IMR-90 (cell line): ENCODE data around the gene NAXE. TPM values are rescaled to one million over a fixed set of nuclear protein-coding genes. Genes with fewer than 3 reads are reported as not detected.

Experiments used
- ATAC-seq: fragments of 200-7000 bp; cut with Tn5 transposase; 2 replicates; pipeline ENCODE4 v1.9.1; 2020; ENCODE audit warnings: low read depth, mild to moderate bottlenecking, moderate library complexity
- BruUV-seq: library from RNA; stranded (reverse); fragments of 400-500 nt; replicated peaks from 2 replicates; lab custom pipeline; 2021; lab: Mats Ljungman, UMichigan
- CTCF ChIA-PET: fragments of 300-600 bp; formaldehyde crosslinking; extraction: SDS; loops from one replicate; lab custom pipeline; 2021; ENCODE audit warnings: antibody characterized with exemption; lab: Yijun Ruan, JAX
- POLR2A ChIA-PET: fragments of 300-600 bp; sonication (Branson Sonifier 250); formaldehyde crosslinking; loops from one replicate; lab custom pipeline; 2022; ENCODE audit warnings: antibody characterized with exemption; ENCODE audit not compliant: unreplicated experiment; lab: Charles Lee
- DNase-seq: peaks from one replicate; pipeline ENCODE4 v3.0.0; 2013
- H2AFZ ChIP-seq: replicated peaks from 2 replicates; pipeline ENCODE3; 2013; ENCODE audit warnings: low read length, mild to moderate bottlenecking; ENCODE audit not compliant: poor library complexity
- H2AK5ac ChIP-seq: 2 replicates; pipeline ENCODE4 v1.6.1; 2013; ENCODE audit warnings: low read depth, low read length, inconsistent platforms
- H2AK9ac ChIP-seq: replicated peaks from 2 replicates; pipeline ENCODE3; 2013; ENCODE audit warnings: mild to moderate bottlenecking, low read depth, low read length, moderate library complexity; ENCODE audit not compliant: poor library complexity
- H2BK120ac ChIP-seq: 2 replicates; pipeline ENCODE4 v1.6.1; 2013; ENCODE audit warnings: low read depth, low read length, inconsistent platforms
- H2BK15ac ChIP-seq: 3 replicates; pipeline ENCODE4 v1.6.1; 2013; ENCODE audit warnings: low read depth, low read length, inconsistent platforms
- H2BK20ac ChIP-seq: 2 replicates; pipeline ENCODE4 v1.6.1; 2013; ENCODE audit warnings: low read depth, mild to moderate bottlenecking, inconsistent platforms, low read length, moderate library complexity
- H2BK5ac ChIP-seq: 2 replicates; pipeline ENCODE4 v1.6.1; 2013; ENCODE audit warnings: mild to moderate bottlenecking, low read depth, low read length, inconsistent platforms; ENCODE audit not compliant: poor library complexity, severe bottlenecking
- H3K14ac ChIP-seq: replicated peaks from 2 replicates; pipeline ENCODE4 v1.6.1; 2013; ENCODE audit warnings: low read depth, low read length, inconsistent platforms
- H3K18ac ChIP-seq: 2 replicates; pipeline ENCODE4 v1.6.1; 2013; ENCODE audit warnings: low read depth, low read length, control low read depth
- H3K23ac ChIP-seq: 2 replicates; pipeline ENCODE4 v1.6.1; 2013; ENCODE audit warnings: low read depth, low read length, inconsistent platforms
- H3K27ac ChIP-seq: 2 replicates; pipeline ENCODE4 v1.5.1; 2013; ENCODE audit warnings: mild to moderate bottlenecking, control low read depth, low read length; ENCODE audit not compliant: insufficient read depth
- H3K27me3 ChIP-seq: 2 replicates; pipeline ENCODE4 v1.6.1; 2013; ENCODE audit warnings: low read length; ENCODE audit not compliant: control insufficient read depth, insufficient read depth
- H3K36me3 ChIP-seq: 2 replicates; pipeline ENCODE4 v1.6.1; 2013; ENCODE audit warnings: low read length, mixed read lengths; ENCODE audit not compliant: control insufficient read depth, insufficient read depth
- H3K4ac ChIP-seq: 2 replicates; pipeline ENCODE4 v1.6.1; 2013; ENCODE audit warnings: low read depth, low read length, inconsistent platforms
- H3K4me1 ChIP-seq: 2 replicates; pipeline ENCODE4 v1.6.1; 2013; ENCODE audit warnings: low read length, mixed read lengths; ENCODE audit not compliant: control insufficient read depth, insufficient read depth
- H3K4me2 ChIP-seq: 2 replicates; pipeline ENCODE4 v1.6.1; 2013; ENCODE audit warnings: low read depth, mild to moderate bottlenecking, control low read depth, low read length, moderate library complexity
- H3K4me3 ChIP-seq: 2 replicates; pipeline ENCODE4 v1.5.1; 2013; ENCODE audit warnings: low read depth, mild to moderate bottlenecking, control low read depth, low read length, moderate library complexity; ENCODE audit not compliant: insufficient read depth
- H3K56ac ChIP-seq: 2 replicates; pipeline ENCODE4 v1.6.1; 2013; ENCODE audit warnings: low read length, inconsistent platforms; ENCODE audit not compliant: insufficient read depth; ENCODE audit errors: extremely low read depth
- H3K79me1 ChIP-seq, 2 experiments: 2 replicates each; pipeline ENCODE4 v1.6.1; 2013; ENCODE audit warnings: low read length in 2 of 2, inconsistent platforms in 1 of 2, low read depth in 1 of 2
- H3K9ac ChIP-seq: 2 replicates; pipeline ENCODE4 v1.6.1; 2013; ENCODE audit warnings: low read depth, low read length, control low read depth
- H3K9me1 ChIP-seq: 2 replicates; pipeline ENCODE4 v1.6.1; 2013; ENCODE audit warnings: low read length, inconsistent platforms; ENCODE audit not compliant: insufficient read depth
- H3K9me3 ChIP-seq: 2 replicates; pipeline ENCODE4 v1.6.1; 2013; ENCODE audit warnings: low read length; ENCODE audit not compliant: control insufficient read depth, insufficient read depth
- H4K20me1 ChIP-seq: 2 replicates; pipeline ENCODE4 v1.6.1; 2013; ENCODE audit warnings: low read length, inconsistent platforms; ENCODE audit not compliant: insufficient read depth
- H4K5ac ChIP-seq: 2 replicates; pipeline ENCODE4 v1.6.1; 2013; ENCODE audit warnings: mild to moderate bottlenecking, low read depth, low read length, control low read depth
- H4K8ac ChIP-seq, 2 experiments: 2 replicates each; pipeline ENCODE4 v1.6.1; 2013; ENCODE audit warnings: low read depth in 2 of 2, low read length in 2 of 2, control low read depth in 1 of 2, inconsistent platforms in 1 of 2
- H4K91ac ChIP-seq: 2 replicates; pipeline ENCODE4 v1.6.1; 2013; ENCODE audit warnings: low read depth, low read length, inconsistent platforms; ENCODE audit not compliant: insufficient read depth
- BHLHE40 ChIP-seq: fragments of 150-350 bp; IDR thresholded peaks from 2 replicates; pipeline ENCODE4 v1.6.1; 2016; ENCODE audit warnings: mild to moderate bottlenecking, low read depth, low read length
- CEBPB ChIP-seq: IDR thresholded peaks from 2 replicates; pipeline ENCODE4 v1.6.1; 2012; ENCODE audit warnings: low read depth, low read length, improper control_type of control experiment
- CHD1 ChIP-seq: IDR thresholded peaks from 2 replicates; pipeline ENCODE4 v1.6.1; 2012; ENCODE audit warnings: low read depth, low read length, improper control_type of control experiment
- FOS ChIP-seq: fragments of 150-350 bp; IDR thresholded peaks from 2 replicates; pipeline ENCODE4 v1.6.1; 2016; ENCODE audit warnings: low read depth, low read length
- MAFK ChIP-seq: IDR thresholded peaks from 2 replicates; pipeline ENCODE4 v1.6.1; 2012; ENCODE audit warnings: low read depth, low read length, improper control_type of control experiment
- MAZ ChIP-seq: IDR thresholded peaks from 2 replicates; pipeline ENCODE4 v1.6.1; 2012; ENCODE audit warnings: low read depth, mild to moderate bottlenecking, low read length, improper control_type of control experiment, moderate library complexity, borderline replicate concordance
- MXI1 ChIP-seq: IDR thresholded peaks from 2 replicates; pipeline ENCODE4 v1.6.1; 2012; ENCODE audit warnings: low read depth, mild to moderate bottlenecking, low read length, moderate library complexity, borderline replicate concordance
- NFE2L2 ChIP-seq: fragments of 150-350 bp; IDR thresholded peaks from 2 replicates; pipeline ENCODE4 v1.6.1; 2016; ENCODE audit warnings: low read depth, mild to moderate bottlenecking, low read length
- POLR2A ChIP-seq: IDR thresholded peaks from 2 replicates; pipeline ENCODE4 v1.6.1; 2012; ENCODE audit warnings: mild to moderate bottlenecking, low read depth, low read length
- RAD21 ChIP-seq: IDR thresholded peaks from 2 replicates; pipeline ENCODE4 v1.6.1; 2012; ENCODE audit warnings: low read length, improper control_type of control experiment
- RCOR1 ChIP-seq: IDR thresholded peaks from 2 replicates; pipeline ENCODE4 v1.6.1; 2012; ENCODE audit warnings: mild to moderate bottlenecking, low read length, improper control_type of control experiment; ENCODE audit not compliant: insufficient replicate concordance
- RFX5 ChIP-seq: IDR thresholded peaks from 2 replicates; pipeline ENCODE4 v1.8.0; 2012; ENCODE audit warnings: low read depth, mild to moderate bottlenecking, low read length, moderate library complexity
- SMC3 ChIP-seq: fragments of 150-350 bp; IDR thresholded peaks from 2 replicates; pipeline ENCODE4 v1.6.1; 2016; ENCODE audit warnings: low read depth, mild to moderate bottlenecking, antibody characterized with exemption, low read length, moderate library complexity
- WGBS, 2 experiments: methylation state at CpG; one replicate each; pipeline versions ENCODE4 v1.1.5 to v1.1.7; 2013; ENCODE audit warnings: missing lambda C conversion rate in 2 of 2; ENCODE audit not compliant: insufficient read length in 1 of 2; ENCODE audit errors: extremely low coverage in 2 of 2; 5-methylcytosine and 5-hydroxymethylcytosine counted together
- dilution Hi-C: fragments of 300-500 bp; cut with HindIII; formaldehyde crosslinking; loops from one replicate; pipeline ENCODE4 v1.14.3; 2018; ENCODE audit warnings: low sequenced_read_pairs; ENCODE audit not compliant: unreplicated experiment
- in situ Hi-C: fragments of 300-500 bp; cut with MboI; formaldehyde crosslinking; loops from 3 replicates; pipeline ENCODE4 v1.14.3; 2019; ENCODE audit warnings: low sequenced_read_pairs, inconsistent platforms, mixed read lengths
- intact Hi-C: fragments of 100-400 bp; cut with micrococcal nuclease; formaldehyde crosslinking; loops from 2 replicates; pipeline ENCODE4 v1.10.0; 2022
- polyA plus RNA-seq, 3 experiments: library from polyadenylated mRNA; depleted of rRNA; stranded (reverse); fragments of >200 nt; gene quantifications; 2 replicates each; pipeline ENCODE4 v1.2.3, GENCODE V29; 2012; ENCODE audit warnings: low replicate concordance in 1 of 3
- total RNA-seq: library from RNA; depleted of rRNA; stranded (reverse); fragments of >200 nt; gene quantifications from 2 replicates; pipeline ENCODE4 v1.2.3, GENCODE V29; 2012
- TF ChIP-seq, protein P1 (sequence below): conservative IDR thresholded peaks from 2 replicates; pipeline ENCODE4 v1.5.1; 2012; ENCODE audit warnings: mild to moderate bottlenecking, low read depth, low read length, improper control_type of control experiment
- TF ChIP-seq, protein P2 (sequence below): fragments of 150-350 bp; IDR thresholded peaks from 2 replicates; pipeline ENCODE4 v1.6.1; 2016; ENCODE audit warnings: low read depth, mild to moderate bottlenecking, low read length, moderate library complexity, borderline replicate concordance
- TF ChIP-seq, protein P3 (sequence below): fragments of 150-350 bp; IDR thresholded peaks from 2 replicates; pipeline ENCODE4 v1.6.1; 2017; ENCODE audit warnings: mild to moderate bottlenecking, antibody characterized with exemption, low read length, low read depth

Gene NAXE
- total and polyA plus RNA-seq, 2 of the 4 experiments (the other 2 are of a cell fraction) = 61.0 to 74.2 TPM

DNA sequence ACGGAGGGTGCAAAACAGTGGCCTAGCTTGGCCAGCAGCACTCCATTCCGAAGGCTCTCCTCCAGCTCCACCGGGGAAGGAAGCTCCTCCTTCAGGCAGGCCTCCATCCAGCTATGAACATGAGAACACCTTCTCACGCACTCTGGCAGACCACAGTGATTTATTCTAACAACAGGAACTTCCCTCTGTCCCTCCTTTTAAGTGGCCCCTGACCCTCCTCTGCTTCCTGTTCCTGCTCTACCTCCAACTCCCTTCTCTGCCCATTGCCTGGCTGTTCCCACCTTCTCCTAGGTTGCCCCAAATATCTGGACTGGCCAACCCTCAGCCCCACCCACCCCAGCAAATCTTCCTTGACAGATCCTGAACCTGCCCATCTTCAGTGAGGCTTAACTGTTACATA lies 25.1 kb upstream of the NAXE start:
- TF ChIP-seq FOS (no peak), MAZ (no peak), CEBPB (no peak), BHLHE40 (no peak), POLR2A (no peak), CHD1 (no peak), NFE2L2 (no peak), RAD21 (no peak), MXI1 (no peak), RFX5 (no peak), MAFK (no peak), SMC3 (no peak), RCOR1 (no peak)
- TF ChIP-seq, protein P1, sequence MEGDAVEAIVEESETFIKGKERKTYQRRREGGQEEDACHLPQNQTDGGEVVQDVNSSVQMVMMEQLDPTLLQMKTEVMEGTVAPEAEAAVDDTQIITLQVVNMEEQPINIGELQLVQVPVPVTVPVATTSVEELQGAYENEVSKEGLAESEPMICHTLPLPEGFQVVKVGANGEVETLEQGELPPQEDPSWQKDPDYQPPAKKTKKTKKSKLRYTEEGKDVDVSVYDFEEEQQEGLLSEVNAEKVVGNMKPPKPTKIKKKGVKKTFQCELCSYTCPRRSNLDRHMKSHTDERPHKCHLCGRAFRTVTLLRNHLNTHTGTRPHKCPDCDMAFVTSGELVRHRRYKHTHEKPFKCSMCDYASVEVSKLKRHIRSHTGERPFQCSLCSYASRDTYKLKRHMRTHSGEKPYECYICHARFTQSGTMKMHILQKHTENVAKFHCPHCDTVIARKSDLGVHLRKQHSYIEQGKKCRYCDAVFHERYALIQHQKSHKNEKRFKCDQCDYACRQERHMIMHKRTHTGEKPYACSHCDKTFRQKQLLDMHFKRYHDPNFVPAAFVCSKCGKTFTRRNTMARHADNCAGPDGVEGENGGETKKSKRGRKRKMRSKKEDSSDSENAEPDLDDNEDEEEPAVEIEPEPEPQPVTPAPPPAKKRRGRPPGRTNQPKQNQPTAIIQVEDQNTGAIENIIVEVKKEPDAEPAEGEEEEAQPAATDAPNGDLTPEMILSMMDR = no peak
- TF ChIP-seq, protein P2, sequence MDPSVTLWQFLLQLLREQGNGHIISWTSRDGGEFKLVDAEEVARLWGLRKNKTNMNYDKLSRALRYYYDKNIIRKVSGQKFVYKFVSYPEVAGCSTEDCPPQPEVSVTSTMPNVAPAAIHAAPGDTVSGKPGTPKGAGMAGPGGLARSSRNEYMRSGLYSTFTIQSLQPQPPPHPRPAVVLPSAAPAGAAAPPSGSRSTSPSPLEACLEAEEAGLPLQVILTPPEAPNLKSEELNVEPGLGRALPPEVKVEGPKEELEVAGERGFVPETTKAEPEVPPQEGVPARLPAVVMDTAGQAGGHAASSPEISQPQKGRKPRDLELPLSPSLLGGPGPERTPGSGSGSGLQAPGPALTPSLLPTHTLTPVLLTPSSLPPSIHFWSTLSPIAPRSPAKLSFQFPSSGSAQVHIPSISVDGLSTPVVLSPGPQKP = no peak
- TF ChIP-seq, protein P3, sequence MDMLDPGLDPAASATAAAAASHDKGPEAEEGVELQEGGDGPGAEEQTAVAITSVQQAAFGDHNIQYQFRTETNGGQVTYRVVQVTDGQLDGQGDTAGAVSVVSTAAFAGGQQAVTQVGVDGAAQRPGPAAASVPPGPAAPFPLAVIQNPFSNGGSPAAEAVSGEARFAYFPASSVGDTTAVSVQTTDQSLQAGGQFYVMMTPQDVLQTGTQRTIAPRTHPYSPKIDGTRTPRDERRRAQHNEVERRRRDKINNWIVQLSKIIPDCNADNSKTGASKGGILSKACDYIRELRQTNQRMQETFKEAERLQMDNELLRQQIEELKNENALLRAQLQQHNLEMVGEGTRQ = no peak
- Histone ChIP-seq H3K9me1 (peaks cover 19% of the 10 kb centered on the region), H3K27ac (no peak overlapping the region), H2AK5ac (no peak overlapping the region), H2BK20ac (no peak overlapping the region), H3K14ac (no peak overlapping the region), H3K9me3 (no peaks in the 10 kb centered on the region), H3K36me3 (peaks cover 22% of the 10 kb centered on the region), H3K4me2 (no peak overlapping the region), H3K4ac (no peak overlapping the region), H3K9ac (no peak overlapping the region), H3K27me3 (no peaks in the 10 kb centered on the region), H3K79me1 (peaks cover 11 to 27% of the 10 kb centered on the region in 2 experiments), H3K18ac (no peak overlapping the region), H4K20me1 (no peaks in the 10 kb centered on the region; the same call in 1 of the 2 replicates), H4K8ac (no peak overlapping the region), H2AFZ (no peak overlapping the region), H2BK15ac (no peak overlapping the region), H3K4me1 (peaks cover 2% of the 10 kb centered on the region; the same call in 1 of the 2 replicates), H3K56ac (no peak overlapping the region), H2BK5ac (no peak overlapping the region), H2BK120ac (no peak overlapping the region), H3K4me3 (no peak overlapping the region), H4K91ac (no peak overlapping the region), H3K23ac (no peak overlapping the region), H2AK9ac (no peak overlapping the region), H4K5ac (no peak overlapping the region)
- intact Hi-C loops = no loop called here
- DNase-seq = no peak
- ATAC-seq = no peak
- WGBS, 2 experiments = 83% methylated on average over 3 of the region's 4 CpGs; no CpG with 5 or more reads in 1 of the 2 experiments
- BruUV-seq = no TSS peak
- dilution Hi-C loops = no loop called here
- ChIA-PET CTCF (interaction anchor here (0.7 kb wide), 1 partner anchor 86 kb away, joined by 3 read pairs; no protein-coding TSS in a partner anchor), POLR2A (no interaction called here)
- in situ Hi-C loops = no loop called here
